ENCODE results near the gene TIMM10B.

TIMM10B gene

DNA sequence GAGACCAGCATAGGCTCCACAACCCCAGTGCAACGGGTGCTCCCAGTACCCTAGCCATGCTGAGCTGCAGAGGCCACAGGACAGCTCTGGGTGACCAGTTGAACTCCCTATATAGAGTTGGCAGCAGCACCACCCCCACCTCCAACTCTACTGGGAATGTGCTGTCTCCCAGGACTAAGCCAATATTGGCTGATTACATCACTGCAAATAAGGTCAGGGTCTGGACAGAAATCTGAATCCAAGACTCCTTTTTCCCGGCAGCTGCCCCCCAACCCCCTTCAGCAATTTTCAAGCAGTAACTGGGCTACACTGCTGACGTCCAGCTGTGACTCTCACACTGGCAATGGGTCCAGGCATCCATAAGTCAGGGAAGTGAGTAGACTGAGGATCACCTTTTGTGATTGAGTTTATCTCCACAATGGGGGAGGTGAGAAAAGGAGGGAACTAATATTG is 40.4 kb upstream of the TIMM10B start, which contains the start of gene HPX:
Gene HPX (minus strand): TSS at position 82 of the 453 bp plus-strand sequence. CDS start 24 bp downstream, at position 58.
- H3K36me3 ChIP-seq (ENCODE audit: insufficient read depth, insufficient read length, low read length) = no peaks in the 10 kb centered on the region
- no peak for TF ChIP-seq YY1 (IDR thresholded peaks at IDR 0.05; ENCODE audit: insufficient read depth, insufficient read length)
- no peak for TF ChIP-seq SUZ12 (IDR thresholded peaks at IDR 0.05; ENCODE audit: extremely low read depth, insufficient read depth, insufficient read length)
- H3K27me3 ChIP-seq (ENCODE audit: insufficient read depth, insufficient read length) = no peaks in the 10 kb centered on the region
- H3K9ac ChIP-seq (ENCODE audit: insufficient read length, low read depth) = no peak within 1 kb of the TSS
- peaks cover 6% of the 10 kb centered on the region for H3K4me1 ChIP-seq (ENCODE audit: insufficient read depth, insufficient read length)
- no peak within 1 kb of the TSS for H3K4me3 ChIP-seq (ENCODE audit: insufficient read length, low read depth)
- H3K9me3 ChIP-seq (ENCODE audit: insufficient read depth, low read length) = no peaks in the 10 kb centered on the region
- DNase-seq (ENCODE audit: low read depth, low spot score) = no peak

DNA sequence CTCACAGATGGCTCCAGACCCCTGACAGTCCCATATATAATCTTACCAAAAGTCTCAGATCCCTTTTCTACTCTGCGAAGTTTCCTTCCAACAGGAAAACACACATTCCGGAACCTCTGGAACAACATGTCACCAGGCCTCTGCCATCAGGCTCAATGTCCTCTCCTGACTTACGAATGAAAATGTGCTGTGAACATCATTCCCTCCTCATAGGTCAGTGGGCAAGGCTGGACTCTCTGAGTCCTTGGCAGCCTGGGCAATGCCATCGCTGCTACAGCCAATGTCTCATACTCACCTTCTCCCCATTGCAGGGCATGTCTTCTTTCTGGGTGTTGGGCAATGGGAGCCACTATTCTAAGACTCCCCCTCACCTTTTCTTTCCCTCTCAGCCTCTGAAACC is 38.9 kb upstream of the TIMM10B start:
- Histone ChIP-seq H3K4me3 (ENCODE audit: insufficient read length, low read depth) (no peak overlapping the region), H3K27me3 (ENCODE audit: insufficient read depth, insufficient read length) (no peaks in the 10 kb centered on the region), H3K4me1 (ENCODE audit: insufficient read depth, insufficient read length) (peaks cover 6% of the 10 kb centered on the region), H3K9ac (ENCODE audit: insufficient read length, low read depth) (no peak overlapping the region), H3K9me3 (ENCODE audit: insufficient read depth, low read length) (no peaks in the 10 kb centered on the region), H3K36me3 (ENCODE audit: insufficient read depth, insufficient read length, low read length) (no peaks in the 10 kb centered on the region)
- DNase-seq (ENCODE audit: low read depth, low spot score) = no peak
- TF ChIP-seq SUZ12 (IDR thresholded peaks at IDR 0.05; ENCODE audit: extremely low read depth, insufficient read depth, insufficient read length) (no peak), YY1 (IDR thresholded peaks at IDR 0.05; ENCODE audit: insufficient read depth, insufficient read length) (no peak), ZNF274 (IDR thresholded peaks at IDR 0.05; ENCODE audit: low read depth, low read length) (no peak)

DNA sequence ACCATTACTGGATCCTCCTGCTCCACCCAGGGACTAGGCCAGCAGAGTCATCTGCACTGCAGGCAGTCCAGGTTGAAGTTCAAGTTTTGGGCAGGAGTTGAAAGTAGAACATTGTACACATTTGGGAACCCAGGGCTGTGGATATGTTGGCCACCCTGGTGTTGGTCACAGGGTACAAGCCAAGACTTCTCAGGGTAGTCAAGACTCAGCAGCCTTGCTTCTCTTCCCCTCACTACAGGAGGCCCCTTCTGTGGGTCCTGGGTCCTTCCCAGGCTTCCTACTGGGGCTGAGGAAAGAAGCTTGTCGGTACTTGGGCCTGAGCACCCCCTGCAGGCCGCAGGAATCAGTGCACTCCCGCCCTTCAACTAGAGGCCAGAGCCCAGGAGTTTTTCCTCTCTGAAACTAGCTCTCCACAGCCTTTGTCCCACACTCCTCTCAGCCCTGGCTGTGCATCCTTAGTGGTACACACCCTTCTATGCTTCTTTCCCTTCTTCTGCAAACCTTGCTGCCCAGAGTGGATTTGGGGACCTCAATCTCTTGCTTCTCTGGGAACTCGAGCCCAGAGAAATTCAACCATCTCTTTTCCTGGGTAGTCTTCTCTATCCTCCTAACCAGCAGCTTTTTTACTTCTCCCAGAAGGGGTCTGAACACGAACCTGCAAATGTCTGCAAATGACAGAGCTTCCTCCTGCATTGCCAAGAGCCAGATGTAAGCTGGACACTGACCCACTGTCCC is 37.9 kb upstream of the TIMM10B start:
- H3K4me3 ChIP-seq (ENCODE audit: insufficient read length, low read depth) = no peak overlapping the region
- TF ChIP-seq ZNF274 (IDR thresholded peaks at IDR 0.05; ENCODE audit: low read depth, low read length) (peak; percentile 66), YY1 (IDR thresholded peaks at IDR 0.05; ENCODE audit: insufficient read depth, insufficient read length) (no peak)
- DNase-seq (ENCODE audit: low read depth, low spot score) = peak; percentile 46
- peaks cover 6% of the 10 kb centered on the region for H3K4me1 ChIP-seq (ENCODE audit: insufficient read depth, insufficient read length)
- no peak overlapping the region for H3K9ac ChIP-seq (ENCODE audit: insufficient read length, low read depth)
- H3K36me3 ChIP-seq (ENCODE audit: insufficient read depth, insufficient read length, low read length) = no peaks in the 10 kb centered on the region
- H3K27me3 ChIP-seq (ENCODE audit: insufficient read depth, insufficient read length) = no peaks in the 10 kb centered on the region
- no peaks in the 10 kb centered on the region for H3K9me3 ChIP-seq (ENCODE audit: insufficient read depth, low read length)

DNA sequence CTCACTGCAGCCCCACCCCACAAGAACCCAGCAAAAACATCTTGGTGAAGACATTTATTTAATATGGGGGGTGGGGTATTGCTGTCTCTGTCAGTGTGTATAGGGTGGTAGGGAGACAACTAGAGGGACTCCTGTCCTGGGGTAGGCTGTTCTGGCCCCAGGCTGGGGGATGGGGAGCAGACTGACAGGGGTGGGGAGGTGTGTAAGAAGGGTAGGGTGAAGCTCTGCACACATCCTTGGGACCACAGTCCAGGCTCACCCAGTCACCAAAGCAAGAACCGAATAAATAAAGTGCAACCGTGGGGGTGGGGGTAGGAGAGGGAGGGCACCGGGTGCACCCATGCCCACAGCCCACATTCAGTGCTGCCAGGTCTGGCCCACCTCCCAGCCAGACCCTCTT is 32.7 kb upstream of the TIMM10B start:
- TF ChIP-seq SUZ12 (IDR thresholded peaks at IDR 0.05; ENCODE audit: extremely low read depth, insufficient read depth, insufficient read length) (no peak), ZNF274 (IDR thresholded peaks at IDR 0.05; ENCODE audit: low read depth, low read length) (no peak), YY1 (IDR thresholded peaks at IDR 0.05; ENCODE audit: insufficient read depth, insufficient read length) (no peak)
- no peaks in the 10 kb centered on the region for H3K27me3 ChIP-seq (ENCODE audit: insufficient read depth, insufficient read length)
- H3K9me3 ChIP-seq (ENCODE audit: insufficient read depth, low read length) = no peaks in the 10 kb centered on the region
- H3K36me3 ChIP-seq (ENCODE audit: insufficient read depth, insufficient read length, low read length) = peaks cover 29% of the 10 kb centered on the region
- no peak overlapping the region for H3K4me3 ChIP-seq (ENCODE audit: insufficient read length, low read depth)
- DNase-seq (ENCODE audit: low read depth, low spot score) = no peak
- no peaks in the 10 kb centered on the region for H3K4me1 ChIP-seq (ENCODE audit: insufficient read depth, insufficient read length)
- no peak overlapping the region for H3K9ac ChIP-seq (ENCODE audit: insufficient read length, low read depth)

DNA sequence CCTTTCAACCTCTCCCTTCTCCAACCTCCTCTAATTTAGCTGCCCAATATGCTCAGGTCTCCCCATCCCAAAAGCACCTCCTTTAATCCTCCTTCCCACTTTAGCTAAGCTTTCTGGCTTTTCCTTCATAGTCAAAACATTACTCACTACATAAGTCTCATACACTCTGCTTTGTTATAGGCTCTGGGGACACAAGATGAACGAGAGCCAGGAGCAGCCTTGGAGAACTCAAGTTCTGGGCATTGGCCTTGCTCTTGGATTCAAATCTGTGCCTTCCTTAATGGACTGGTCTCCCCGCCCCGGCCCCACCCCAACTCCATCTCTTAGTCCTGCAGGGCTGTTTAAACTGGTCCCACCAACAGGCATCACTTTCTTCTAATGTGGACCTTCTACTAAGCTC is 29.1 kb upstream of the TIMM10B start:
- DNase-seq (ENCODE audit: low read depth, low spot score) = no peak
- Histone ChIP-seq H3K9ac (ENCODE audit: insufficient read length, low read depth) (no peak overlapping the region), H3K9me3 (ENCODE audit: insufficient read depth, low read length) (no peaks in the 10 kb centered on the region), H3K4me1 (ENCODE audit: insufficient read depth, insufficient read length) (no peaks in the 10 kb centered on the region), H3K27me3 (ENCODE audit: insufficient read depth, insufficient read length) (no peaks in the 10 kb centered on the region), H3K4me3 (ENCODE audit: insufficient read length, low read depth) (no peak overlapping the region), H3K36me3 (ENCODE audit: insufficient read depth, insufficient read length, low read length) (peaks cover 56% of the 10 kb centered on the region)
- TF ChIP-seq YY1 (IDR thresholded peaks at IDR 0.05; ENCODE audit: insufficient read depth, insufficient read length) = no peak
- no peak for TF ChIP-seq ZNF274 (IDR thresholded peaks at IDR 0.05; ENCODE audit: low read depth, low read length)
- TF ChIP-seq SUZ12 (IDR thresholded peaks at IDR 0.05; ENCODE audit: extremely low read depth, insufficient read depth, insufficient read length) = no peak

DNA sequence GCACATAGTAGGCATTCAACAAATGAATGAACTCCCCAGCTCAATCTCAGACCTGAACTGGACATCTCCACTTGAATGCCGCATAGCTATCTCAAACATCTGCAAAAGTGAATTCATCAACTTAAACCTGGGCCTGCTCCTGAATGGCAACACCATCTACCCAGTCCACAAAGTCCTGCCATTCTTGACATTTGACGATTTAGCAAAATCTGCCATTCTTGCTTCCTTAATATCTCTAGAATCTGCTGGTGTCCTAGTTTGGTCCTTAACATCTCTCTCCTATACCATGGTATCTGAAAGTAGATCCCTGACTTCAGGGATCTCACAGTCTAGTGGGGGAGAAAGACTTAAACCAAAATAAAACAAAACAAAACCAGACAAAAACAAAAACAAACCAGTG is 28.1 kb upstream of the TIMM10B start:
- no peak overlapping the region for H3K4me3 ChIP-seq (ENCODE audit: insufficient read length, low read depth)
- H3K9ac ChIP-seq (ENCODE audit: insufficient read length, low read depth) = no peak overlapping the region
- H3K9me3 ChIP-seq (ENCODE audit: insufficient read depth, low read length) = no peaks in the 10 kb centered on the region
- no peak for TF ChIP-seq YY1 (IDR thresholded peaks at IDR 0.05; ENCODE audit: insufficient read depth, insufficient read length)
- TF ChIP-seq ZNF274 (IDR thresholded peaks at IDR 0.05; ENCODE audit: low read depth, low read length) = no peak
- no peak for TF ChIP-seq SUZ12 (IDR thresholded peaks at IDR 0.05; ENCODE audit: extremely low read depth, insufficient read depth, insufficient read length)
- H3K36me3 ChIP-seq (ENCODE audit: insufficient read depth, insufficient read length, low read length) = peaks cover 63% of the 10 kb centered on the region
- H3K4me1 ChIP-seq (ENCODE audit: insufficient read depth, insufficient read length) = no peaks in the 10 kb centered on the region
- H3K27me3 ChIP-seq (ENCODE audit: insufficient read depth, insufficient read length) = no peaks in the 10 kb centered on the region
- DNase-seq (ENCODE audit: low read depth, low spot score) = no peak

DNA sequence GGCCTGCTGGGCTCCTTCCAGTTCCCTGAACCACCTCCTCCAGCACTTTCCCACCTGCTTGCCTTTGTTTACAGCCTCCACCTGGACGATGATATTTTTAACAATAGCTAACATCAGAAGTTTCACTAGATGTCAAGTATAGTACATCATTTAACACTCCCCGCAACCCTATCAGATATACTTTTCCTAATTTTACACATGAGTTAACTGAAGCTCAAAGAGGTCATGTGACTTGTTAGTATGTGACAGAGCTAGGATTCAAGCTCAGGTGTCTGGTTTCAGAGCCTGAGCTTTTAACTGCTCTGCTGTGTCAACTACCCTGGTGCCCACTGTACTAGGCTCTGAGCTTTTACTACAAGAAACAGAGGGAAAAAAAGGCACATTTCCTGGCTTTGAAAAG is 26.2 kb upstream of the TIMM10B start:
- TF ChIP-seq SUZ12 (IDR thresholded peaks at IDR 0.05; ENCODE audit: extremely low read depth, insufficient read depth, insufficient read length) (no peak), YY1 (IDR thresholded peaks at IDR 0.05; ENCODE audit: insufficient read depth, insufficient read length) (no peak), ZNF274 (IDR thresholded peaks at IDR 0.05; ENCODE audit: low read depth, low read length) (no peak)
- no peaks in the 10 kb centered on the region for H3K27me3 ChIP-seq (ENCODE audit: insufficient read depth, insufficient read length)
- DNase-seq (ENCODE audit: low read depth, low spot score) = no peak
- no peak overlapping the region for H3K9ac ChIP-seq (ENCODE audit: insufficient read length, low read depth)
- no peaks in the 10 kb centered on the region for H3K4me1 ChIP-seq (ENCODE audit: insufficient read depth, insufficient read length)
- peaks cover 48% of the 10 kb centered on the region for H3K36me3 ChIP-seq (ENCODE audit: insufficient read depth, insufficient read length, low read length)
- no peaks in the 10 kb centered on the region for H3K9me3 ChIP-seq (ENCODE audit: insufficient read depth, low read length)
- no peak overlapping the region for H3K4me3 ChIP-seq (ENCODE audit: insufficient read length, low read depth)

Measured in NT2/D1 (cell line).